Measurements from ENCODE around the gene NDUFAF5. TPM values are rescaled to one million over a fixed set of nuclear protein-coding genes. Genes with fewer than 3 reads are reported as not detected.

Gene NDUFAF5
- total RNA-seq, 2 experiments from 2014 or later, result 22.0 to 24.3 TPM

GRCh38 chr20:13822459-13822858 lies 37.6 kb downstream of the NDUFAF5 start:
- Mint-ChIP-seq H3K4me1 (peaks cover 11% of the 10 kb centered on the region), H3K4me3 (no peak overlapping the region), H3K27ac (no peak overlapping the region), H3K36me3 (ENCODE audit: low read depth) (peaks cover 10% of the 10 kb centered on the region), H3K9me3 (ENCODE audit: low read depth) (no peaks in the 10 kb centered on the region), H3K27me3 (peaks cover 3% of the 10 kb centered on the region)
- ATAC-seq (no peak), DNase-seq (no peak)
- POLR2A ChIA-PET, result no interaction called here
- intact Hi-C loops (cut with DNase I, micrococcal nuclease), result loop anchor here in 1 of 2 experiments (10.0 kb wide), 1 partner anchor 122 kb away; no protein-coding TSS in a partner anchor
- CTCF ChIA-PET, result no interaction called here

- no peak for ATAC-seq
- intact Hi-C loops (cut with DNase I, micrococcal nuclease), result loop anchor here in 1 of 2 experiments (10.0 kb wide), 1 partner anchor 120 kb away; no protein-coding TSS in a partner anchor
- Mint-ChIP-seq H3K4me3 (no peak overlapping the region), H3K9me3 (ENCODE audit: low read depth) (no peaks in the 10 kb centered on the region), H3K27ac (no peak overlapping the region), H3K36me3 (ENCODE audit: low read depth) (peaks cover 3% of the 10 kb centered on the region), H3K4me1 (no peaks in the 10 kb centered on the region), H3K27me3 (peaks cover 5% of the 10 kb centered on the region)
- ChIA-PET CTCF (interaction anchor here (1.0 to 1.6 kb wide), 3 partner anchors 17 to 230 kb away, joined by 3 to 7 read pairs (median 3); no protein-coding TSS in a partner anchor), POLR2A (no interaction called here)
- no peak for DNase-seq
These were observed 39.6 kb downstream of the NDUFAF5 start for GRCh38 chr20:13824459-13824858.

GRCh38 chr20:13825465-13825864 lies 40.6 kb downstream of the NDUFAF5 start:
- no peaks in the 10 kb centered on the region for H3K4me1 Mint-ChIP-seq
- ChIA-PET CTCF (interaction anchor here (1.1 to 1.6 kb wide), 2 partner anchors 16 to 229 kb away, joined by 3 to 7 read pairs; no protein-coding TSS in a partner anchor), POLR2A (no interaction called here)
- H3K9me3 Mint-ChIP-seq (ENCODE audit: low read depth), result no peaks in the 10 kb centered on the region
- H3K27me3 Mint-ChIP-seq, result peaks cover 8% of the 10 kb centered on the region
- peaks cover 3% of the 10 kb centered on the region for H3K36me3 Mint-ChIP-seq (ENCODE audit: low read depth)
- H3K4me3 Mint-ChIP-seq, result no peak overlapping the region
- no peak overlapping the region for H3K27ac Mint-ChIP-seq
- DNase-seq (no peak), ATAC-seq (no peak)
- intact Hi-C loops (cut with DNase I, micrococcal nuclease), result loop anchor here in 1 of 2 experiments (10.0 kb wide), 1 partner anchor 119 kb away; no protein-coding TSS in a partner anchor

- Mint-ChIP-seq H3K4me3 (no peak overlapping the region), H3K36me3 (ENCODE audit: low read depth) (no peaks in the 10 kb centered on the region), H3K9me3 (ENCODE audit: low read depth) (no peaks in the 10 kb centered on the region), H3K4me1 (no peaks in the 10 kb centered on the region), H3K27me3 (peaks cover 16% of the 10 kb centered on the region), H3K27ac (no peak overlapping the region)
- ATAC-seq (no peak), DNase-seq (no peak)
- intact Hi-C loops (cut with DNase I, micrococcal nuclease), result no loop called here
- CTCF ChIA-PET, result interaction anchor here (0.7 kb wide), 1 partner anchor 28 kb away, joined by 3 read pairs; no protein-coding TSS in a partner anchor
- POLR2A ChIA-PET, result no interaction called here
These were observed 46.6 kb downstream of the NDUFAF5 start for GRCh38 chr20:13831476-13831875.

GRCh38 chr20:13838664-13839063 lies 53.8 kb downstream of the NDUFAF5 start:
- ChIA-PET CTCF (interaction anchor here (1.0 kb wide), 1 partner anchor 215 kb away, joined by 3 read pairs; no protein-coding TSS in a partner anchor), POLR2A (no interaction called here)
- intact Hi-C loops (cut with DNase I, micrococcal nuclease), result no loop called here
- ATAC-seq, result no peak
- no peaks in the 10 kb centered on the region for H3K4me1 Mint-ChIP-seq
- no peak for DNase-seq
- peaks cover 10% of the 10 kb centered on the region for H3K27me3 Mint-ChIP-seq
- no peaks in the 10 kb centered on the region for H3K9me3 Mint-ChIP-seq (ENCODE audit: low read depth)
- no peak overlapping the region for H3K27ac Mint-ChIP-seq
- H3K36me3 Mint-ChIP-seq (ENCODE audit: low read depth), result no peaks in the 10 kb centered on the region
- H3K4me3 Mint-ChIP-seq, result no peak overlapping the region

GRCh38 chr20:13839421-13840092 lies 54.7 kb downstream of the NDUFAF5 start:
- no peak overlapping the region for H3K27ac Mint-ChIP-seq
- ChIA-PET POLR2A (no interaction called here), CTCF (interaction anchor here (1.0 kb wide), 1 partner anchor 214 kb away, joined by 3 read pairs; no protein-coding TSS in a partner anchor)
- H3K4me1 Mint-ChIP-seq, result no peaks in the 10 kb centered on the region
- no peaks in the 10 kb centered on the region for H3K36me3 Mint-ChIP-seq (ENCODE audit: low read depth)
- H3K4me3 Mint-ChIP-seq, result no peak overlapping the region
- DNase-seq (no peak), ATAC-seq (no peak)
- intact Hi-C loops (cut with DNase I, micrococcal nuclease), result loop anchor here in 1 of 2 experiments (10.0 kb wide), 1 partner anchor 65 kb away; no protein-coding TSS in a partner anchor
- no peaks in the 10 kb centered on the region for H3K9me3 Mint-ChIP-seq (ENCODE audit: low read depth)
- peaks cover 10% of the 10 kb centered on the region for H3K27me3 Mint-ChIP-seq

- intact Hi-C loops (cut with DNase I, micrococcal nuclease), result loop anchor here in 1 of 2 experiments (10.0 kb wide), 1 partner anchor 65 kb away; no protein-coding TSS in a partner anchor
- POLR2A ChIA-PET, result no interaction called here
These were observed 55.3 kb downstream of the NDUFAF5 start for GRCh38 chr20:13840093-13840465.

GRCh38 chr20:13841206-13841605 lies 56.4 kb downstream of the NDUFAF5 start:
- Mint-ChIP-seq H3K36me3 (ENCODE audit: low read depth) (no peaks in the 10 kb centered on the region), H3K27me3 (peaks cover 10% of the 10 kb centered on the region), H3K27ac (no peak overlapping the region), H3K9me3 (ENCODE audit: low read depth) (no peaks in the 10 kb centered on the region), H3K4me1 (no peaks in the 10 kb centered on the region), H3K4me3 (no peak overlapping the region)
- intact Hi-C loops (cut with DNase I, micrococcal nuclease), result loop anchor here in 1 of 2 experiments (10.0 kb wide), 1 partner anchor 64 kb away; no protein-coding TSS in a partner anchor
- POLR2A ChIA-PET, result no interaction called here
- DNase-seq (no peak), ATAC-seq (no peak)
- CTCF ChIA-PET, result interaction anchor here (0.8 to 1.0 kb wide), 2 partner anchors 16 to 21 kb away, joined by 3 read pairs; no protein-coding TSS in a partner anchor

More at GRCh38 chr20:13840093-13840465, 55.3 kb downstream of the NDUFAF5 start:
- Mint-ChIP-seq H3K4me3 (no peak overlapping the region), H3K27me3 (peaks cover 10% of the 10 kb centered on the region), H3K36me3 (ENCODE audit: low read depth) (no peaks in the 10 kb centered on the region), H3K9me3 (ENCODE audit: low read depth) (no peaks in the 10 kb centered on the region), H3K27ac (no peak overlapping the region), H3K4me1 (no peaks in the 10 kb centered on the region)
- CTCF ChIA-PET, result no interaction called here
- DNase-seq (no peak), ATAC-seq (no peak)

GRCh38 chr20:13844296-13844695 lies 59.5 kb downstream of the NDUFAF5 start:
- Mint-ChIP-seq H3K4me1 (no peaks in the 10 kb centered on the region), H3K36me3 (ENCODE audit: low read depth) (no peaks in the 10 kb centered on the region), H3K27ac (no peak overlapping the region), H3K9me3 (ENCODE audit: low read depth) (no peaks in the 10 kb centered on the region), H3K27me3 (peaks cover 6% of the 10 kb centered on the region), H3K4me3 (no peak overlapping the region)
- ChIA-PET CTCF (no interaction called here), POLR2A (no interaction called here)
- ATAC-seq (no peak), DNase-seq (no peak)
- intact Hi-C loops (cut with DNase I, micrococcal nuclease), result loop anchor here in 1 of 2 experiments (10.0 kb wide), 1 partner anchor 61 kb away; no protein-coding TSS in a partner anchor

GRCh38 chr20:13851279-13851678 lies 66.5 kb downstream of the NDUFAF5 start:
- Mint-ChIP-seq H3K27ac (no peak overlapping the region), H3K36me3 (ENCODE audit: low read depth) (no peaks in the 10 kb centered on the region)
- CTCF ChIA-PET, result no interaction called here

GRCh38 chr20:13852306-13852705 lies 67.5 kb downstream of the NDUFAF5 start:
- Mint-ChIP-seq H3K4me3 (no peak overlapping the region), H3K36me3 (ENCODE audit: low read depth) (no peaks in the 10 kb centered on the region), H3K27me3 (peaks cover 8% of the 10 kb centered on the region), H3K4me1 (no peaks in the 10 kb centered on the region), H3K27ac (no peak overlapping the region), H3K9me3 (ENCODE audit: low read depth) (no peaks in the 10 kb centered on the region)
- no peak for DNase-seq
- CTCF ChIA-PET, result no interaction called here
- intact Hi-C loops (cut with DNase I, micrococcal nuclease), result no loop called here
- ATAC-seq, result no peak
- POLR2A ChIA-PET, result no interaction called here

More at GRCh38 chr20:13851279-13851678, 66.5 kb downstream of the NDUFAF5 start:
- POLR2A ChIA-PET, result no interaction called here
- Mint-ChIP-seq H3K4me3 (no peak overlapping the region), H3K4me1 (no peaks in the 10 kb centered on the region), H3K9me3 (ENCODE audit: low read depth) (no peaks in the 10 kb centered on the region), H3K27me3 (peaks cover 8% of the 10 kb centered on the region)
- intact Hi-C loops (cut with DNase I, micrococcal nuclease), result no loop called here
- DNase-seq (no peak), ATAC-seq (no peak)

GRCh38 chr20:13855613-13856012 lies 70.8 kb downstream of the NDUFAF5 start:
- Mint-ChIP-seq H3K9me3 (ENCODE audit: low read depth) (no peaks in the 10 kb centered on the region), H3K27me3 (peaks cover 6% of the 10 kb centered on the region), H3K4me1 (no peaks in the 10 kb centered on the region), H3K36me3 (ENCODE audit: low read depth) (no peaks in the 10 kb centered on the region), H3K27ac (no peak overlapping the region), H3K4me3 (no peak overlapping the region)
- intact Hi-C loops (cut with DNase I, micrococcal nuclease), result no loop called here
- ATAC-seq (no peak), DNase-seq (no peak)
- POLR2A ChIA-PET, result no interaction called here
- CTCF ChIA-PET, result no interaction called here

All from activated CD4-positive, alpha-beta T cell treated with anti-CD3 and anti-CD28 coated beads for 36 hours (primary cell).